GM18870 (cell line): ENCODE results near the gene LCAT.
"Not testable (repeated sequence)": the region's sequence is repeated elsewhere in the genome, so short reads cannot be mapped to it uniquely, and the experiment has no call there.

Source experiments
- ATAC-seq: cut with Tn5 transposase; IDR thresholded peaks from one replicate; pipeline ENCODE4 v1.9.1; 2021; ENCODE audit warnings: moderate library complexity; ENCODE audit not compliant: unreplicated experiment

LCAT gene

GRCh38 chr16:67943619-67944504 lies at the start of gene LCAT:
Gene LCAT (minus strand): TSS chr16:67944120. CDS start chr16:67944101, 19 bp downstream.
- no peak for ATAC-seq

DNA sequence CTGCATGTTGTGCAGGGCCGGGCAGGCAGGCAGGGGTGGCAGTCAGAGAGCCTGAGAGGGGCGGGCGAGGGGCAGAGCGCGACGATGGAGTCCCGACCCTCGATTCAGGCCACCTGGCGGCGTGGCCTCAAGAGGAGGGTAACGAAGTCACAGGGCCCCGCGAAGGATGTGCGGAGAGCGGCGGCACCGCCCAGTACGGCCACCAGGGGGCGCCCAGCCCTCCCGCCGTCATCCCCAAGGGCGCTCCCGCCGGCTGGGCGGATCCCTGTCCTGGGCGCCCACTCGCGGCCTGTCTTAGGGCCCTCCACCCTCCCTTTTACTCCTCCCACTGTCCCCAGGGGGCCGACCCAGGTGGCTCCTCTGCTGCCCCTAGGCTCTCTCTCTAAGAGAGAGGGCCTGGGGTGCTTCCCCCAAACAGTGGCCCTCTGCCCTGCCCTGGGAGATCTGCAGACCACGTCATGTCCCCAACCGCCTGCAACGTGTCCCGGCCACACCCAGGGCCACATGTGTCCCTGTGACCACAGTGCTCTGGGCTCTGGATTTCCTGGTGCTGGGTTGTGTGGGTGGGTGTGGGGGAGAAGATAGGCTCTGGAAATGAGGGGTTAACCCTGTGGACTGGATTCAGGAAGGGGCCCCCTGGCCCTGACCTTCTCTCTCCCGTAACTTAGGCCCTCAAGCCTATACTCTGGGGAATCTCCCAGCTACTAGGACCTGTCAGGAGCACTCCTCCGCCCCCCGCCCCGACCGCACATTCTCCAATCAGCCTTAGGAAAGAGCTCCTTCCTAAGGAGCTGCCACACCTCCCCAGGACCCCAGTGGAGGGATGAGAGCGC lies 49.5 kb upstream of the LCAT start:
- no peak for ATAC-seq

DNA sequence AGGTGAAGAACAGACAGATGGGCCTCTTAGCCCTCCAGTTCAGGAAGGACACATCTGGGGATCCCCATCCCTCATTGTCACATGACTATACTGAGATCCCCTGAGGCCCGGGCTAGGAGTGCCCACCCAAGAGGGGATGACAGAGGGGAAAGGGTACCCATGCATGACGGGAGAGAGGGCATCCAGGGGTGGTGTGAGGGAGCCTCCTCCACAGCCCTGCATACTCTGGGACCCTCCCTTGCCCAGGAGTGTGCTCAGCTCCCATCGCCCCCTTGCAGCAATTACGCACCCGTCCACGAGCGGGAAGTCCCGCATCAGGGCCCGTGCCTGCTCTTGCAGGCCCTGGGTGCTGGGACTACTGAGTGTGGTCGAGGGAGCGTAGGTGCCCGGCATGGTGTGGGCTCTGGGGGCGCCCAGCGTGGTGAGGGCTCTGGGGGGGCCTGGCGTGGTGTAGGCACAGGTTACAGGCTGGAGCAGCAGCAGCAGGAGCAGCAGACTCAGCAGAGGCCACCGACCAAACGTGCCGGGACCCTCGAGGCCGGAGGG lies 48.8 kb upstream of the LCAT start:
- no peak for ATAC-seq

DNA sequence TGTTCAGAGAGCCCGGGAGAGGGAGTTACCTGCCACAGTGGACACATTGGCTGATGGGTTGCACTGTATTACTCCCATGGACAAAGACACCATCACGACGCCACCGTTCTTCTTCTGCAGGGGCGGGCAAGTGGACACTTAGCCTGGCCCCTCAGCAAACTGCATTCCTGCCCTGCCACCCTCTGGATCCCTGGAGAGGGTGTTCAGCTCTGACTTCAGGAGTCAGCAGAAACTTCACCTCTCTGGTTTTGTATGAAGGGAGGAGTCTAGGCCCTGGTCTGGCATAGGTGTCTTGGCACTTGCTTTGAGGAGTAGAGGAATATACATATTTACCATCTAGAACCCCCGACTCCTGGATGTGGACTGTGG lies 46.1 kb upstream of the LCAT start:
- no peak for ATAC-seq

- no peak for ATAC-seq
Measured at GRCh38 chr16:67989322-67990017, 45.5 kb upstream of the LCAT start.

DNA sequence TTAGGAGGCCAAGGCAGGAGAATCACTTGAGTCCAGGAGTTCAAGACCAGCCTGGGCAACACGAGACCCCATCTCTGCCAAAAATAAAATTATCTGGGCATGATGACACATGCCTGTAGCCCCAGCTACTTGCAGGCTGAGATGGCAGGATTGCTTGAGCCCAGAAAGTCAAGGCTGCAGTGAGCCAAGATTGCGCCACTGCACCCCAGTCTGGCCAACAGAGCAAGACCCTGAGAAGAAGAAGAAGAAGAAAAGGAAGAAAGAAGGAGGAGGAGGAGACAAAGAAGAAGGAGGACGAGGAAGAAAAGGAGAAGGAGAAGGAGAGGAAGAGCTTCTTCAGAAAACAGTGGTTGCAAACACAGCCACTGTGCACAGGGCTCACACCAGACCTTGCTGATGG lies 44.8 kb upstream of the LCAT start:
- ATAC-seq: no peak

DNA sequence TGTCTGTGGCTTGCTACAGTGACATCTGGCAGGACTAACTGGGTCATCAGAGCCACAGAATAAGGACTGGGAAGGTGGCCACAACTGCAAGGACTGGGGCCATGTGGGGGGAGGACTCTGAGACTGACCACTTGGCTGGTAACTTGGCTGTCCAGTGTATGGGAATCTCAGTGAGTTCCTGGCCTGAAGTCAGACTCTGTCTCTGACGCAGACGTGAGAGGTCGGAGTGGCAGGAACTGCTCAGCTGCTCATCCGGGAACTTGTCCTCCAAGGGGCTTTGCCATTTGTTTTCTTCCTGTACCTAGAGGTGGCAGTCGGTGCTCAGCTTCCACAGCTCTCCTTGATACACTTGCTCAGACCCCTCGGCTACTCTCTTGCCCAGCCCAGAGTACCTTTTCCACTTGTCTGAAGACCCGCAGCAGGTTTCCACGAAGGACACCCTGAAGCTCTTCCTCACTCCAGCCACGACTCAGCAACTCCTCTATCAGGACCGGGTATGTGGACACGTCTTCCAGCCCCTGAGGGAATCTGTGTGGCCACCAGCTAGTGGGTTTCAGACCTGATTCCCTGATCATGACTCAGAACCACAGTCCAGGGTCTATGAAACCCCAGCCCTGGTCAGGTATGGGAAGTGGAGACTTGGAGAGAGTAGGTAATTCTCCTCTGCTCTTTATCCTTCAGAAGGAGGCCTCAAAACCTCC lies 43.7 kb upstream of the LCAT start:
- no peak for ATAC-seq

GRCh38 chr16:67986949-67987348 lies 43.0 kb upstream of the LCAT start:
- ATAC-seq: no peak

GRCh38 chr16:67982011-67982696 lies 38.2 kb upstream of the LCAT start:
- no peak for ATAC-seq

- ATAC-seq: no peak
Measured at GRCh38 chr16:67979955-67980678, 36.2 kb upstream of the LCAT start, which contains the start of gene DPEP3. Gene DPEP3 (minus strand): TSS chr16:67980499. CDS start chr16:67980380, 119 bp downstream.

GRCh38 chr16:67977469-67978227 lies 33.7 kb upstream of the LCAT start:
- no peak for ATAC-seq

GRCh38 chr16:67977005-67977404 lies 33.1 kb upstream of the LCAT start:
- ATAC-seq: no peak

DNA sequence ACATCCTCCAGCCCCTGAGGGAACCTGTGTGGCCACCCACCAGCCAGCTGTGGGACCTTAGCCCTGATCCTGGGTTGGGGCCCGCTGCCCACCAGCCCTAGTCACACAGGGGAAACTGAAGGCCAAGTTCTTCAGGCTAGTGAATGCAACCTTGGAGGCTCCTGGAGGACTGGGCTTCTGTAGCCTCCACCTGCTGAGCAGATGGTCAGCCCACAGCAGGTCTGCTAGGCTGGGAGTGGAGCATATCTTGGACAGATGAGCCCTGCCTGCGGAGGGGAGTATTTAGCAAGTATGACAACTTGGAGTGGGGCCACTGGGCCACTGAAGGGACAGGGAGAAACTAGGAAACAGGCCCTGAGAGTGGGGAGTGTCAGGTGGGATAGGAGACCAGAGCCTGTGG lies 32.3 kb upstream of the LCAT start:
- ATAC-seq: no peak

DNA sequence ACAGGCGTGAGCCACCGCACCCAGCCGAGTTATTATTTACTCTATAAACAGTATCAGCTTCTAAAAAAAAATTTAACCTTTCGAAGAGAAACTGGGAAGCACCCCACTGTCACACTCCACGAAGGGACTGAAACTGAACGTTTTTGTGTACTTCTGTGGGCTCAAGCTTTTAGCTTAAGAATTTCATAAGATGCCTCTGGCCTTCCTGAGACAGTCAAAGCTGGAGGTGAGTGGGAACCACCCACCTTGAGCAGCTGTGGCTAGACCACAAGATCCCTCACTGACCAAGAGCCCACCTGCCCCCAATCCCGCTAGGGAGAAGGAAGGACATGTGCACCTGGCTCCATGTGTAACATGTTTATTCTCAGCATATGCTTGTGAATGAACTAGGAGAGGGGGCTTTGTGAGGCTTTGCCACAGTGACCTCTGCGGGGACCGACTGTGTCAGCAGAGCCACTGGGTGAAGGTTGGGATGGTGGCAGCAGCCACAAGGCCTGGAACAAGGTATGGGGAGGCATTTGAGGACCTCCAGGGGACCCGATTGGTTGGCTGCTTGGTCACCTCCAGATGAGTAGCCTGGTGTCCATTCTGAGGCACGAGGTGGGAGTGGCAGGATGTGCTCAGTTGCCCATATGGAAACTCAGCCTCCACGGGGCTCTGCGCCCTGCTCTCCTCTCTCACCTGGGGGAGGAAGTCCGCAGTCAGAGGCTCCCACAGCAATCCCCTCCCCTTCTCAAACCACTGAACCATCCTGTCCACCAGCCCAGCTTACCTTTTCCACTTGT lies 31.6 kb upstream of the LCAT start:
- no peak for ATAC-seq

DNA sequence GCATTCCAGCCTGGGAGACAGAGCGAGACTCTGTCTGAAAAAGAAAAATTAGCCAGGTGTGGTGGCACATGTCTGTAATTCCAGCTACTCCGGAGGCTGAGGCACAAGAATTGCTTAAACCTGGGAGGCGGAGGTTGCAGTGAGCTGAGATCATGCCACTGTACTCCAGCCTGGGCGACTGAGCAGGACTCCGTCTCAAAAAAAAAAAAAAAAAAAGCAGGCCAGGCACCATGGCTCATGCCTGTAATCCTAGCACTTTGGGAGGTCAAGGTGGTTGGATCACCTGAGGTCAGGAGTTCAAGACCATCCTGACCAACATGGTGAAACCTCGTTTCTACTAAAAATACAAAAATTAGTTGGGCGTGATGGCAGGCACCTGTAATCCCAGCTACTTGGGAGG lies 28.4 kb upstream of the LCAT start:
- ATAC-seq: not testable (repeated sequence)

- no peak for ATAC-seq
Measured at GRCh38 chr16:67971111-67971510, 27.2 kb upstream of the LCAT start.

- ATAC-seq: no peak
Measured at GRCh38 chr16:67969254-67970039, 25.5 kb upstream of the LCAT start.
